K562 (cell line): Measurements from ENCODE around the gene ATP13A2.

Experiments used
- ATF1 ChIP-seq, 2 experiments: fragments of 450-650 bp in 1 of 2; IDR thresholded peaks; 2 replicates each; pipeline ENCODE4 v1.6.1; 2016; ENCODE audit warnings: missing compliant biosample characterization in 1 of 2, missing genetic modification characterization in 1 of 2
- E2F1 ChIP-seq: sonication (generic); formaldehyde crosslinking; IDR thresholded peaks from 2 replicates; pipeline ENCODE4 v1.8.1; 2023; ENCODE audit warnings: mild to moderate bottlenecking, missing genetic modification reagents, moderate library complexity
- MAFK ChIP-seq: IDR thresholded peaks from 2 replicates; pipeline ENCODE4 v1.6.1; 2011; ENCODE audit warnings: low read length, improper control_type of control experiment
- POLR2A ChIP-seq: fragments of 450-650 bp; conservative IDR thresholded peaks from 2 replicates; pipeline ENCODE4 v1.6.1; 2016
- RBM14 ChIP-seq: fragments of 200-400 bp; formaldehyde crosslinking; IDR thresholded peaks from 2 replicates; pipeline ENCODE4 v1.6.1; 2018; ENCODE audit warnings: low read depth, mild to moderate bottlenecking, low read length, moderate library complexity, borderline replicate concordance; ENCODE audit not compliant: insufficient read depth
- RFX1 ChIP-seq: fragments of 450-650 bp; IDR thresholded peaks from 2 replicates; pipeline ENCODE4 v1.6.1; 2016; ENCODE audit warnings: mild to moderate bottlenecking, moderate library complexity
- ZBTB8A ChIP-seq: fragments of 450-650 bp; IDR thresholded peaks from 2 replicates; pipeline ENCODE4 v1.6.1; 2018; ENCODE audit warnings: mild to moderate bottlenecking, moderate library complexity; ENCODE audit not compliant: partially characterized antibody

- TF ChIP-seq RBM14 (no peak), MAFK (no peak), ATF1 (CRISPR knock-in tag; IDR thresholded peaks at IDR 0.05) (no peak), ATF1 (tag; IDR thresholded peaks at IDR 0.05) (no peak), RFX1 (no peak), ZBTB8A (no peak), E2F1 (no peak), POLR2A (no peak)
Observed at GRCh38 chr1:16978139-16978538, 33.6 kb downstream of the ATP13A2 start.
